K562 (cell line): ENCODE data around the gene CNNM2. TPM values are rescaled to one million over a fixed set of nuclear protein-coding genes. Genes with fewer than 3 reads are reported as not detected.

Experiments
- ATAC-seq: fragments of 200-7000 bp; cut with Tn5 transposase; 3 replicates; pipeline ENCODE4 v1.9.1; 2020; ENCODE audit warnings: moderate library complexity
- BruUV-seq: library from RNA; stranded (reverse); fragments of 400-500 nt; replicated peaks from 2 replicates; lab custom pipeline; 2021; lab: Mats Ljungman, UMichigan
- CTCF ChIA-PET: fragments of 300-600 bp; formaldehyde crosslinking; extraction: SDS; loops from one replicate; lab custom pipeline; 2021; ENCODE audit warnings: low intra/inter-chr PET ratio; lab: Yijun Ruan, JAX
- POLR2A ChIA-PET: fragments of 300-600, 350-650 bp; sonication (Branson Sonifier 250); formaldehyde crosslinking; extraction: SDS; loops from one replicate; lab custom pipeline; 2021; ENCODE audit warnings: antibody characterized with exemption, inconsistent platforms; lab: Yijun Ruan, JAX
- DNase-seq, 4 experiments: peaks; one replicate each; pipeline versions ENCODE4 v3.0.0 to v3.0.0-alpha.2; 2011 to 2018; ENCODE audit warnings: low spot score in 3 of 4, mixed read lengths in 3 of 4; ENCODE audit errors: extremely low read depth in 1 of 4
- FAIRE-seq: peaks from 2 replicates; lab custom pipeline; 2011; peaks lifted over from hg19 to GRCh38; lab: Jason Lieb, UNC
- H2AFZ ChIP-seq: 2 replicates; pipeline ENCODE4 v1.6.0; 2011; ENCODE audit warnings: low read depth, low read length, control low read depth, inconsistent platforms
- H3K27ac ChIP-seq: fragments of 200-600 bp; 3 replicates; pipeline ENCODE4 v1.8.0; 2011; ENCODE audit warnings: low read depth, mild to moderate bottlenecking, control low read depth, inconsistent platforms, low read length, moderate library complexity, mixed read lengths; ENCODE audit errors: extremely low read depth
- H3K27me3 ChIP-seq, 2 experiments: fragments of 300-600 bp in 1 of 2; 2 replicates in 1 of 2; 3 replicates in 1 of 2; pipeline versions ENCODE4 v1.6.0 to v1.8.0; 2011; ENCODE audit warnings: inconsistent platforms in 2 of 2, low read length in 2 of 2, mild to moderate bottlenecking in 1 of 2, mixed read lengths in 1 of 2, moderate library complexity in 1 of 2; ENCODE audit not compliant: control insufficient read depth in 2 of 2, insufficient read depth in 2 of 2
- H3K36me3 ChIP-seq: fragments of 300-600 bp; 3 replicates; pipeline ENCODE4 v1.8.0; 2011; ENCODE audit warnings: mild to moderate bottlenecking, low read length, inconsistent platforms; ENCODE audit not compliant: control insufficient read depth, insufficient read depth
- H3K4me1 ChIP-seq, 2 experiments: fragments of 200-600 bp in 1 of 2; replicated peaks in 1 of 2; 2 replicates in 1 of 2; 3 replicates in 1 of 2; pipeline versions ENCODE4 v1.5.1 to v1.8.0; 2011; ENCODE audit warnings: inconsistent platforms in 2 of 2, low read length in 2 of 2, mild to moderate bottlenecking in 1 of 2, mixed read lengths in 1 of 2, moderate library complexity in 1 of 2; ENCODE audit not compliant: control insufficient read depth in 2 of 2, insufficient read depth in 2 of 2
- H3K4me2 ChIP-seq: 2 replicates; pipeline ENCODE4 v1.6.1; 2011; ENCODE audit warnings: low read length, control low read depth, inconsistent platforms, mixed read lengths; ENCODE audit not compliant: insufficient read depth
- H3K4me3 ChIP-seq: fragments of 200-600 bp; sonication (generic), shearing (Covaris generic); 2 replicates; pipeline ENCODE4 v1.5.1; 2016; ENCODE audit warnings: control low read depth, inconsistent platforms
- H3K79me2 ChIP-seq: fragments of 200-600 bp; 3 replicates; pipeline ENCODE4 v1.8.0; 2011; ENCODE audit warnings: low read length, inconsistent platforms; ENCODE audit not compliant: control insufficient read depth, insufficient read depth
- H3K9ac ChIP-seq, 2 experiments: 2 replicates each; pipeline versions ENCODE4 v1.6.0 to v1.6.1; 2011; ENCODE audit warnings: low read depth in 2 of 2, low read length in 2 of 2, control low read depth in 1 of 2, inconsistent platforms in 1 of 2, mild to moderate bottlenecking in 1 of 2, mixed read lengths in 1 of 2; ENCODE audit not compliant: insufficient read depth in 1 of 2
- H3K9me1 ChIP-seq: one replicate; pipeline ENCODE4 v1.6.0; 2011; ENCODE audit warnings: inconsistent platforms, mild to moderate bottlenecking, low read length, moderate library complexity; ENCODE audit not compliant: control insufficient read depth, insufficient read depth
- H3K9me3 ChIP-seq: replicated peaks from 2 replicates; pipeline ENCODE4 v1.5.1; 2011; ENCODE audit warnings: low read depth, low read length, inconsistent platforms; ENCODE audit not compliant: control insufficient read depth, insufficient read depth
- H4K20me1 ChIP-seq: replicated peaks from 2 replicates; pipeline ENCODE4 v1.6.1; 2011; ENCODE audit warnings: low read length, inconsistent platforms, mixed read lengths; ENCODE audit not compliant: control insufficient read depth, insufficient read depth
- LCOR ChIP-seq: sonication (generic); formaldehyde crosslinking; IDR thresholded peaks from 2 replicates; pipeline ENCODE4 v1.8.0; 2022; ENCODE audit warnings: mild to moderate bottlenecking, missing genetic modification reagents
- ZNF174 ChIP-seq: fragments of 250-450 bp; sonication (Bioruptor Pico); IDR thresholded peaks from 2 replicates; pipeline ENCODE4 v1.4.0; 2020; ENCODE audit warnings: mild to moderate bottlenecking
- ZNF778 ChIP-seq: fragments of 450-650 bp; formaldehyde crosslinking; IDR thresholded peaks from 2 replicates; pipeline ENCODE4 v1.4.0; 2020; ENCODE audit warnings: mild to moderate bottlenecking, moderate library complexity
- WGBS: fragments of 100-300 bp; shearing (Covaris generic); methylation state at CpG from one replicate; pipeline ENCODE4 v1.1.6; 2016; ENCODE audit warnings: low coverage, mixed read lengths; ENCODE audit not compliant: insufficient coverage; ENCODE audit errors: missing lambda C conversion rate; 5-methylcytosine and 5-hydroxymethylcytosine counted together
- in situ Hi-C: fragments of 300-500 bp; cut with MboI; formaldehyde crosslinking; loops from 4 replicates; pipeline ENCODE4 v1.15.0; 2018; ENCODE audit warnings: inconsistent platforms, mixed read lengths
- intact Hi-C: fragments of 100-400 bp; cut with micrococcal nuclease; formaldehyde crosslinking; loops from 2 replicates; pipeline ENCODE4 v1.14.2; 2022
- polyA plus RNA-seq, 8 experiments: library from polyadenylated mRNA; depleted of rRNA in 4 of 8; stranded (reverse) in 5 of 8; unstranded in 3 of 8; fragments of >200 nt; fragmentation: Nextera tagmentation in 2 of 8; fragmentation: Illumina TruSeq in 1 of 8; extraction: Ambion mirVana in 2 of 8; extraction: Trizol in 1 of 8; gene quantifications; 2 replicates each; pipeline versions ENCODE4 v1.2.1 to v1.2.3, GENCODE V29; 2011 to 2014; ENCODE audit warnings: inconsistent platforms in 1 of 8, missing spikeins in 1 of 8
- total RNA-seq, 7 experiments: library from RNA; depleted of rRNA in 6 of 7; stranded (reverse); fragments of >200 nt in 6 of 7; fragmentation: Illumina TruSeq in 2 of 7; extraction: Trizol in 2 of 7; gene quantifications; 2 replicates each; pipeline versions ENCODE4 v1.2.1 to v1.2.3, GENCODE V29; 2011 to 2021; ENCODE audit warnings: low replicate concordance in 1 of 7
- TF ChIP-seq, protein P1 (sequence below): sonication (generic); formaldehyde crosslinking; IDR thresholded peaks from 2 replicates; pipeline ENCODE4 v1.8.0; 2022; ENCODE audit warnings: mild to moderate bottlenecking, missing genetic modification reagents

CNNM2 gene
- total and polyA plus RNA-seq, 9 of the 15 experiments (the other 6 are each of a cell fraction or from before 2014, with no cell fraction given) = 0.21 to 5.0 (median 1.3) TPM

DNA sequence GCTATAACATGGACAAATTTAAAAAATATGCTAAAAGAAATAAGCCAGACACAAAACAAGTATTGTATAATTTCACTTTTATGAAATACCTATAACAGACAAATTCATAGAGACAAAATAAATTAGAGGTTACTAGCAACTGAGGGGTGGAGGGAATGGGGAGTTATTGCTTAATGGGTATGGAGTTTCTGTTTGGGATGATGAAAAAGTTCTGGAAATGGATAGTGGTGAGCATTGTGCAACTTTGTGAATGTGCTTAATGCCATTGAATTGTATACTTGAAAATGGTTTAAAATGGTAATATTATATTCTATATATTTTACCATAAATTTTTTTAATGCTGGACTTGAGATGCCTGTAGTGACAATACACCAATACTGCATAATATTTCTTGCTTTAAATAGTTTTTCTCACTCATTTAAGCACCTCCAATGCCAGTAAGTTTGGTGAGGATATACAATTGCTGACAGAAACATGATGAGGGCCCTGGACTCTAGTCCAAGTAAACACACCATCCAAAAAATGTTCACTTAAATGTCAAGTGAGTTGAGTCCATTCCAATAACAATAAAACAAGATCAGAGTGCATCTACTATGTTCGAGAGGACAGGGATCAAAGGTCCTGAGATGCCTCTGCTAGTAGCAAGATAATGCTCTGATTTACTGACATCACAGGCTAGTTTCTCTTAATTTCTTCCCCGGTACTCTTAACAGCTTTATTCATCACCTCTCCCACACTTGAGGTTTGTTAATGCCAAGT is 203.1 kb downstream of the CNNM2 start:
- WGBS = 11% methylated on average over 2 of the region's 2 CpGs
- peaks cover 2 to 4% of the 10 kb centered on the region in 2 experiments; a peak in 3 of 5 replicates for H3K4me1 ChIP-seq
- CTCF ChIA-PET = no interaction called here

More for the DNA sequence above, 203.1 kb downstream of the CNNM2 start:
- in situ Hi-C loops = no loop called here
- no TSS peak for BruUV-seq
- Histone ChIP-seq H3K9ac (no peak overlapping the region), H4K20me1 (no peaks in the 10 kb centered on the region), H3K79me2 (no peaks in the 10 kb centered on the region), H3K9me1 (no peaks in the 10 kb centered on the region), H2AFZ (no peak overlapping the region), H3K4me2 (no peak overlapping the region), H3K36me3 (no peaks in the 10 kb centered on the region), H3K4me3 (no peak overlapping the region), H3K27ac (no peak overlapping the region), H3K9me3 (no peaks in the 10 kb centered on the region), H3K27me3 (no peaks in the 10 kb centered on the region)
- no peak for FAIRE-seq
- TF ChIP-seq ZNF174 (no peak), ZNF778 (CRISPR knock-in tag) (no peak), LCOR (CRISPR knock-in tag) (no peak)
- TF ChIP-seq, protein P1, sequence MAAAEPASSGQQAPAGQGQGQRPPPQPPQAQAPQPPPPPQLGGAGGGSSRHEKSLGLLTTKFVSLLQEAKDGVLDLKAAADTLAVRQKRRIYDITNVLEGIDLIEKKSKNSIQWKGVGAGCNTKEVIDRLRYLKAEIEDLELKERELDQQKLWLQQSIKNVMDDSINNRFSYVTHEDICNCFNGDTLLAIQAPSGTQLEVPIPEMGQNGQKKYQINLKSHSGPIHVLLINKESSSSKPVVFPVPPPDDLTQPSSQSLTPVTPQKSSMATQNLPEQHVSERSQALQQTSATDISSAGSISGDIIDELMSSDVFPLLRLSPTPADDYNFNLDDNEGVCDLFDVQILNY = no peak
- no peak for DNase-seq
- intact Hi-C loops = no loop called here
- ATAC-seq = no peak
- POLR2A ChIA-PET = no interaction called here
